Kidney (tissue), 14 donors: ENCODE results near the gene AMPD3. TPM values are rescaled to one million over a fixed set of nuclear protein-coding genes. Genes with fewer than 3 reads are reported as not detected.
A peak's percentile ranks its signal among the peaks of the same experiment; 100 is the strongest.

Experiments used
- DNase-seq, 5 donors: peaks; one replicate each; pipeline ENCODE4 v3.0.0-alpha.2; 2013 to 2020
- FAIRE-seq: peaks from 2 replicates; lab custom pipeline; 2012; peaks lifted over from hg19 to GRCh38; lab: Jason Lieb, UNC
- H3K27ac ChIP-seq, 2 donors: one replicate each; pipeline ENCODE4 v1.7.0; 2013; ENCODE audit warnings: low read depth in 2 of 2, low read length in 2 of 2, inconsistent platforms in 1 of 2
- H3K27me3 ChIP-seq: one replicate; pipeline ENCODE4 v1.7.1; 2013; ENCODE audit warnings: low read length, inconsistent platforms; ENCODE audit not compliant: control insufficient read depth, insufficient read depth
- H3K36me3 ChIP-seq, 3 donors: one replicate each; pipeline versions ENCODE4 v1.7.0 to v1.7.1; 2013; ENCODE audit warnings: low read length in 3 of 3, control low read depth in 1 of 3, inconsistent platforms in 1 of 3; ENCODE audit not compliant: insufficient read depth in 3 of 3, control insufficient read depth in 2 of 3
- H3K4me1 ChIP-seq, 3 donors: one replicate each; pipeline versions ENCODE4 v1.7.0 to v1.7.1; 2013; ENCODE audit warnings: low read length in 3 of 3, inconsistent platforms in 1 of 3, low read depth in 1 of 3; ENCODE audit not compliant: control insufficient read depth in 2 of 3, insufficient read depth in 2 of 3
- H3K4me3 ChIP-seq, 3 donors: one replicate each; pipeline versions ENCODE4 v1.7.0 to v1.8.1; 2013; ENCODE audit warnings: low read length in 3 of 3, control low read depth in 1 of 3, inconsistent platforms in 1 of 3
- H3K9ac ChIP-seq, 3 donors: one replicate each; pipeline versions ENCODE4 v1.7.0 to v1.7.1; 2013; ENCODE audit warnings: low read length in 3 of 3, control low read depth in 1 of 3, inconsistent platforms in 1 of 3
- H3K9me3 ChIP-seq, 3 donors: one replicate each; pipeline versions ENCODE4 v1.7.0 to v1.7.1; 2013; ENCODE audit warnings: low read length in 3 of 3, control low read depth in 1 of 3, inconsistent platforms in 1 of 3; ENCODE audit not compliant: control insufficient read depth in 2 of 3, insufficient read depth in 1 of 3
- CTCF ChIP-seq: IDR thresholded peaks from 3 replicates; pipeline ENCODE4 v1.5.1; 2012; ENCODE audit warnings: mild to moderate bottlenecking, moderate library complexity, borderline replicate concordance; ENCODE audit not compliant: insufficient read depth; ENCODE audit errors: extremely low read depth
- intact Hi-C: fragments of 100-400 bp; cut with DNase I; formaldehyde crosslinking; loops from one replicate; pipeline ENCODE4 v1.11.1; 2022
- polyA plus RNA-seq: library from polyadenylated mRNA; stranded (reverse); fragments of 350-450 nt; fragmentation: Illumina TruSeq; extraction: RNeasy Lipid Tissue Mini Kit (QIAGEN cat#74804); gene quantifications from one replicate; pipeline ENCODE4 v1.2.3, GENCODE V29; 2014; ENCODE audit warnings: low read depth, low replicate concordance; ENCODE audit not compliant: insufficient read depth
- total RNA-seq: library from RNA; stranded (reverse); fragmentation: NEBNext Ultra II Directional; extraction: Animal tissue kit (Norgen Biotek cat#: 25700); gene quantifications from one replicate; pipeline ENCODE4 v1.2.1, GENCODE V29; 2021
- donor health status: control.
- donor health status: control.
- donor health status: control.
- donor health status: control.
- donor health status: control.
- donor health status: DM: yes; HTN: yes; CAD: no.
- donor health status: Normal renal cell carcinoma (clear cell type).

AMPD3 gene
- total and polyA plus RNA-seq, 2 donors from 2014 or later: 8.4 to 16.5 TPM

- no peaks in the 10 kb centered on the region for H3K9me3 ChIP-seq
- intact Hi-C loops: no loop called here
- H3K4me1 ChIP-seq: no peaks in the 10 kb centered on the region
- no peak for TF ChIP-seq CTCF
- H3K36me3 ChIP-seq: peaks cover 0 to 4% (median 2%) of the 10 kb centered on the region in 3 donors
- no peak overlapping the region for H3K4me3 ChIP-seq
- no peak for FAIRE-seq
- H3K27ac ChIP-seq: peak overlapping the region in 1 of 2 donors; percentile 16
- DNase-seq: no peak
- H3K9ac ChIP-seq: no peak overlapping the region
- no peaks in the 10 kb centered on the region for H3K27me3 ChIP-seq
These were observed 50.4 kb downstream of the AMPD3 start for GRCh38 chr11:10505278-10506007.

- Histone ChIP-seq H3K9me3 (no peaks in the 10 kb centered on the region), H3K4me3 (no peak overlapping the region), H3K4me1 (no peaks in the 10 kb centered on the region), H3K27ac (peak overlapping the region in 1 of 2 donors; percentile 16), H3K27me3 (no peaks in the 10 kb centered on the region), H3K36me3 (peaks cover 0 to 4% (median 0%) of the 10 kb centered on the region in 3 donors), H3K9ac (no peak overlapping the region)
- FAIRE-seq: no peak
- no peak for TF ChIP-seq CTCF
- intact Hi-C loops: no loop called here
- DNase-seq: no peak
These were observed 50.9 kb downstream of the AMPD3 start for GRCh38 chr11:10506008-10506370.

- peak in 2 of 5 donors; percentile 10 to 26 for DNase-seq
- no peak for TF ChIP-seq CTCF
- H3K36me3 ChIP-seq: peaks cover 0 to 2% (median 0%) of the 10 kb centered on the region in 3 donors
- H3K9ac ChIP-seq: no peak overlapping the region
- no peak overlapping the region for H3K4me3 ChIP-seq
- intact Hi-C loops: no loop called here
- H3K27me3 ChIP-seq: no peaks in the 10 kb centered on the region
- H3K27ac ChIP-seq: no peak overlapping the region
- FAIRE-seq: no peak
- H3K4me1 ChIP-seq: no peaks in the 10 kb centered on the region
- no peaks in the 10 kb centered on the region for H3K9me3 ChIP-seq
These were observed 56.1 kb downstream of the AMPD3 start for GRCh38 chr11:10511181-10511621.
